GM21360 (cell line): Measurements from ENCODE around the gene RNF130.

Experiments used
- ATAC-seq: cut with Tn5 transposase; IDR thresholded peaks from one replicate; pipeline ENCODE4 v1.9.1; 2021; ENCODE audit warnings: mild to moderate bottlenecking, moderate library complexity; ENCODE audit not compliant: unreplicated experiment

The RNF130 gene

GRCh38 chr5:180071531-180072255, at the start of gene RNF130:
Gene RNF130 (minus strand): TSS chr5:180071759. CDS start chr5:180071702, 57 bp downstream.
- ATAC-seq, result no peak

DNA sequence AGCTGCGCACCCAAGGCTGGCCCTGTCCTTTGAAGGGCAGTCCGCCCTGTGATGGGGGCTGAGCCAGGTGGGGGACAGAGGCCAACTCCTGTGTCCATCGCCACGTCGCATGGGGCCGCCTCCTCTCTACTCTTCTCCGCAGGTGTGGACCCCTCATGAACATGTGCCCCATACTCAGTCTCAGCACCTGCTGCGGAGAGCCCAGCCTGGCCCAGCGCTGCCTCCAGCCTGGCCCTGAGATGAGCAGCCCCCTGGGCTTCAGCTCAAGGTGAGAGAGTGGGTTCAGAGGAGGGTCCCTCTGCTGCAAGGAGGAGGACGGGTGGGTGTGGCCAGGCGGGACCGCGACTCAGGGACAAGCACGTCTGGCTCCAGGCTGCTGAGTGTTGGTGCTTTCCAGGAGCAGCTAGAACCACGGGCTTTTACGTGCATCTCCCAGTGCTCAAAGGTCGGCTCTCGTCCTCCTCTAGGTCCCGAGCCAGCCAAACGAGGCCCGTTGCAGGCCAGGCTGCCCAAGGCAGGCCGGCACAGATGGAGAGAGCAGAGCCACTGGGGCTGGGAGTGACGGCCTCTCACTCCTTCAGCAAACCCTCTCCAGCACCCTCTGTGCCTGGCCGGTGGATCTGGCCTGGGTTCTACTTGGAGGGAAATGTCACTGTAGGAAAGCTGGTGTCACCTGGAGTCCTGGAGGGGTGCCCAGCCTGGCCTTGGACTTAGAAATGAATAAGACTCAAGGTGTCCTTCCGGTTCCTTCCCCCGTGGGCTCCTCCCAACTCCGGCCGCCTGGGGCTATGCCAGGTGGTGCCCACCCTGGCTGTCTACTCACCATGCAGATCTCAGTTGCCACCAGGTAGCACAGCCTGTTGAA, 48.9 kb upstream of the RNF130 start:
- ATAC-seq, result no peak

DNA sequence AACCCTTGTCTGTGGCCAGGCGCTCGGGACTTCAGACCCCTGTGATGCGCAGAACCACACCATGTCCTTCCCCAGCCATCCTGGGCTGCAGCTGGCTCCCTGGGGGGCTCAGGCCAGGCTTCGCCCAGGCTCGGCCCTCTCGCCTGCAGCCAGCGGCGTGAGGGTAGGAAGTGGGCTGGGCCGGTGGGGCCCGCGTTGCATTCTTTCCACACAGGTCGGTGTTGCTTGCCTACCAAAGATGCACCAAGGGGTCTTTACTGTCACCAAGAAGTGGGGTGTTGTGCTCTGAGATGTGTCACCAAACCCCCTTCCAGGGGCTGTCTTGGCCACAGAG, 48.3 kb upstream of the RNF130 start:
- no peak for ATAC-seq

DNA sequence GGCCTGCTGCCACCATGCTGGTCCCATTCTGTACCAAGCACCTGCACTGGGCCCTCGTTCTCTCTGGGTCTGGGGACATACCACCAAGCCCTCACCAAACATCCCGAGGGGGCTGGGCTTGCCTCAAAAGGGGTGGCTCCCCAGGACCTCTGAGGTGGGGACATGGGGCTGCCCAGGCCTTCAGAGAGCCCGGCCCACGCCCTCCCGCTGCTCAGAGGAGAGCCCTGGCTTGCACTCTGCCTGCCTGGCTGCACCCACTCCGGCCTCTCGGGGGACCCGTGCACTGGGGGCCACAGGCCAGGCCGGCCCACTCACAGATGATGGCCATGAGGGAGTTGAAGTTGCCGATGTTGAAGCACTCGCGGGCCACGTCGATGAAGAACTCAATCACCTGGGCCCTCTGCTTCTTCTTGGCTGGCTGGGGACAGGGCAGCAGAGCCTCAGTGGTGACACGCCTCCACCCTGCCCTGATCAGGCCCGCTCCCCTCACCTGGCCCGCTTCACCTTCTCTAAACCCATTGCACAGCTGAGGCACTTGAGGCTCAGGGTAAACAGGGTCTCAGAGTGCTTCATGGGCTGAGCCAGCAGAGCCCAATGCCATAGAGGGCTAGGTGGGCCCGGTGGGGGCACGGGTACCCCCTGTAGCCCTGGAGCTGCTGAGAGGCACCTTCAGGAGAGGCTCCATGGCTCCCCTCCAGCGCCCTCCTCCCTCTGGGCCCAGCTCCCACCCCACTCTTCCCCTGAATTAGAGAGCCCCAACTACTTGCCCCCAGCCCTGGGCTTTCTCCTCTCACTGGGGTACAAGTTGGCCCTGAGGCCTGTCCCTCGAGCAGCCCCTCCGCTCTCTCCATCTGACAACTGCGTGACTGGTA, 47.7 kb upstream of the RNF130 start:
- no peak for ATAC-seq

GRCh38 chr5:180118391-180118791, 46.8 kb upstream of the RNF130 start:
- no peak for ATAC-seq

GRCh38 chr5:180117000-180117725, 45.6 kb upstream of the RNF130 start:
- no peak for ATAC-seq

GRCh38 chr5:180116077-180116999, 44.8 kb upstream of the RNF130 start:
- no peak for ATAC-seq

GRCh38 chr5:180115326-180116076, 43.9 kb upstream of the RNF130 start:
- ATAC-seq, result no peak

DNA sequence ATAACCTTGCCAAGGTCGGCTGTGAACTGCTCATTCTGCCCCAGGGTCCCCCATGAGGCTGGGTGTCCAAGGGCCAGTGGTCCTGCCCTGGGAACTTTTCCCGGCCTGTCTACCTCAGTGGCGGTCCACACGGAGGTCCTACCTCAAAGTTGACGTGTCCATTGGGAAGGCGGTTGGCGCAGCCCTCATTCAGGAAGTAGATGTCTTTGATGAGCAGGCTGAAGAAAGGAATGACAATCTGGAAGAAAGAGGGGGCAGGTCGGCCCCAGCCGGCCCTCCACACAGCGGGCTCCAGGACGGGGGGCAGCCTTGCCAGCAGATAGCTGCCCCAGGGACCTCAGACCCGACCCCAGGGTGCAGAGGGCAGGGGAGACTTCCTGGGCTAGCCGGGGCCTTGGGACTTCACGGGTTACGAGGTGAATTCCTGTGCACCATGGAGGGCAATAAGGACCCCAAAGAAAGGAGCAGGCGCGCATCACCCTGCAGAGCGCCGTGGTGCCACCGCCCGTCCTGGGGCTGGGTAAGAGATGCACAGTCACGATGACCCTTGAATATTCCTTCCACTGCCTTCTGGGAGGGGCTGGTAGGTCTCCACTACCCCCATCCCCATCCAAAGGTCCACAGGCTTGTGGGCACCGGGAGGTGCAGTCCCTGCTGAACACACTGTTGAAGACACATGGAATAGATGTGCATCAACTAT, 42.9 kb upstream of the RNF130 start:
- no peak for ATAC-seq

- ATAC-seq, result no peak
These were observed 42.2 kb upstream of the RNF130 start for GRCh38 chr5:180113660-180114303.

DNA sequence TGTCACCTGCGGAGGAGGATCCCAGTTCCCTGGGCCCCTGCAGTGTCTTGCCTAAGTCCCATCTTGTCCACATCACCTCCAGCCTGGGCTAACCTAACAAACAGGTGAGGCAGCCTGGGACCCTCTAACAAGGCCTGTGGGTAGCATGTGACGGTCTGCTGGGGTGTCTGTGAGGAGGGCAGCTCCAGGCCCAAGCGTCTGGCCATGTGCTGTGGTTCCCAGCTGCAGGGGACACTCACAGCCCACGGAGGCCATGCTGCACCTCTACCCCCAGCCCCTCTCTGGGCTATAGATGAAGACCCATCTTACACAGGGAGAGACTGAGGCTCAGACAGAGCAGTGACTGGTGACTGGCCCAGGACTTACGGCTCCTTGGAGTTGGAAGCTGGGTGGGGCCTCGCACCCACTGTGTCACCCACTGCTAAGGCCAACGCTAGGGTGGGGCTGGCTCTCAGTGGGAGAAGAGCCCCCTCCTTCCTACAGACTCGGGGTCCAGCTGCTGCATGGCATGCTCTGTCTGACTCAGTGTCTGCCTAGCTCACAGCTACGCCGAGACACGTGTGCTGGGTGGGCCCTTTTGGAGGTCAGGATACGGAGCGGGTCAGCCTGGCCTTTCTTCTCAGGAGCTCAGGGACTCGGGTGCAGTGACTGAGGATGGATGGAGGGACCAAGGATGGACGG, 40.8 kb upstream of the RNF130 start:
- no peak for ATAC-seq

- ATAC-seq, result no peak
These were observed 39.9 kb upstream of the RNF130 start for GRCh38 chr5:180111273-180112002.

DNA sequence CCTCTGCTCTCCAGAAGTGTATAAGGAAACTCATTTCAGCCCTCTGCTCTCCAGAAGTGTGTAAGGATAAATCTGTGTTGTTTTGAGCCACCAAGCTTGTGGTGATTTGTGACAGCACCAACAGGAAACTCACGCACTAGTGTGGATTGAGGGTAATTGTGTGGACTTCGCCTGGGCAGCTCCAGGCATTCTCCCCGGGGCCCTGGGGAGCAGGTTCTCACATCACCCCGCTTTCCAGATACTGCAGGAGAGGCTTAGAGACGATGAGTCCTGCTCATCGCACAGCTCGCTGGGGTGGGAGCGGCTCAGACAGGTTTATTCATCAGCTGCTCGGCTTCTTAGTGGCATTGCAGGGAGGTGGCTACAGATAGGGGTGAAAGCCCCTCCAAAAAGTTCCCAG, 38.4 kb upstream of the RNF130 start:
- no peak for ATAC-seq

DNA sequence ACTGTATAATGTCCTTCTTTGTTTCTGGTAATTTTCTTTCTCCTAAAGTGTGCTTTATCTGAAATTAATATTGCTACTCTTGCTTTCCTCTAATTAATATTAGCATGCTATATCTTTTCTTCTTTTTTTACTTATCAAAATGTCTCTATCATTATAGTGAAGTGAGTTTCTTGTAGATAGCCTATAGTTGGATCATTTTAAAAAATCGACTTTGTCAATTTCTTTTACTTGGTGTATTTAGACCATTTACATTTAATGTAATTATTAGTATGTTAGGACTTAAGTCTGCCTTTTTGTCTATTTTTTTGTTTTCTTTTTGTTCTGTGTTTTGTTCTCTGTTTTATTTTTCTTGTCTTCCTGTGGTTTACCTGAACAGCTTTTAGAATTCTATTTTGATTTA, 35.4 kb upstream of the RNF130 start:
- no peak for ATAC-seq

DNA sequence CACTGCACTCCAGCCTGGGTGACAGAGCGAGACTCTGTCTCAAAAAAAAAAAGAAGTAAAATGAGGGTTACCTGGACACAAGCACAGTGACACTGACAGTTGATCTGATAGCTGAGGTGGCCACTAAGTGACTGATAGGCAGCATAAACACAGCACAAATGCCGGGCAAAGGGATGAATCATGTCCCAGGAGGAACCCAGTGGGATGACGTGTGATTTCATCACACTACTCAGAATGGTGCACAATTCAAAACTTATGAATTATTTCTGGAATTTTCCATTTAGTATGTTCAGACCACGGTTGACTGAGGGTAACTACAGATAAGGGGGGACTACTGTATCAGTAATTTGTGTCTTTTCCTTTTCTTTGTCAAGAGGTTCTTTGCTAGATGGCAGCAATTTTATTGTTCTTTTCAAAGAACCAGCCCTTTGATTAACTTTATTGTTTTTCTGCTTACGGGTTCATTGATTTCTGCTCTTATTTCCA, 34.3 kb upstream of the RNF130 start:
- ATAC-seq, result no peak

DNA sequence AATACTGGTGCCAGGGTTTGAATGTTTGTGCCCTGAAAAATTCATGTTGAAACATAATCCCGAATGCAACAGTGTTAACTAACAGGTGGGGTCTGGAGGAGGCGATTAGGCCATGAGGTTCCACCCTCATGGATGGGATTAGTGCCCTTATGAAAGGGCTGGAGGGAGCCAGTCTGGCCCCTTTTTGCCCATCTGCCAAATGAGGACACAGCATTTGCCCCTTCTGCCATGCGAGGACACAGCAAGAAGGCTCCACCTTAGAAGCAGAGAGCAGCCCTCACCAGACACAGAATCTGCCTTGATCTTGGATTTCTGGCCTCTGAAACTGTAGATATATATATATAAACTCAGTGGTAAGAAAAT, 32.6 kb upstream of the RNF130 start:
- ATAC-seq, result no peak
